Brain pericyte (primary cell): ENCODE data around the gene TM9SF4.
"Not testable (repeated sequence)": the region's sequence is repeated elsewhere in the genome, so short reads cannot be mapped to it uniquely, and the experiment has no call there.

Experiments
- DNase-seq: peaks from one replicate; pipeline ENCODE4 v3.0.0-alpha.2; 2012; ENCODE audit warnings: low read depth, low spot score

The TM9SF4 gene

GRCh38 chr20:32188376-32189122 lies 79.0 kb downstream of the TM9SF4 start:
- no peak for DNase-seq

- DNase-seq = no peak
Measured at GRCh38 chr20:32189123-32189410, 79.6 kb downstream of the TM9SF4 start.

GRCh38 chr20:32189691-32190615 lies 80.4 kb downstream of the TM9SF4 start:
- no peak for DNase-seq

- DNase-seq = no peak
Measured at GRCh38 chr20:32190616-32191415, 81.3 kb downstream of the TM9SF4 start.

- no peak for DNase-seq
Measured at GRCh38 chr20:32191422-32191821, 81.9 kb downstream of the TM9SF4 start.

GRCh38 chr20:32191873-32192272 lies 82.4 kb downstream of the TM9SF4 start:
- DNase-seq = no peak

- no peak for DNase-seq
Measured at GRCh38 chr20:32192698-32193097, 83.2 kb downstream of the TM9SF4 start.

GRCh38 chr20:32193336-32193735 lies 83.8 kb downstream of the TM9SF4 start:
- DNase-seq = not testable (repeated sequence)

GRCh38 chr20:32193996-32194395 lies 84.5 kb downstream of the TM9SF4 start:
- no peak for DNase-seq

- DNase-seq = no peak
Measured at GRCh38 chr20:32195581-32195980, 86.1 kb downstream of the TM9SF4 start.

GRCh38 chr20:32196613-32197012 lies 87.1 kb downstream of the TM9SF4 start:
- not testable (repeated sequence) for DNase-seq

- DNase-seq = not testable (repeated sequence)
Measured at GRCh38 chr20:32197136-32197535, 87.6 kb downstream of the TM9SF4 start.

GRCh38 chr20:32199006-32199405 lies 89.5 kb downstream of the TM9SF4 start:
- DNase-seq = no peak

GRCh38 chr20:32201296-32201976 lies 91.9 kb downstream of the TM9SF4 start:
- DNase-seq = no peak

- no peak for DNase-seq
Measured at GRCh38 chr20:32201977-32202363, 92.5 kb downstream of the TM9SF4 start.

- no peak for DNase-seq
Measured at GRCh38 chr20:32203356-32204204, 94.1 kb downstream of the TM9SF4 start.

GRCh38 chr20:32204205-32205109 lies 94.9 kb downstream of the TM9SF4 start:
- DNase-seq = no peak

GRCh38 chr20:32205110-32205842 lies 95.8 kb downstream of the TM9SF4 start:
- no peak for DNase-seq
